ENCODE results near the gene ISG15.
"Not testable (repeated sequence)": the region's sequence is repeated elsewhere in the genome, so short reads cannot be mapped to it uniquely, and the experiment has no call there.

The ISG15 gene

DNA sequence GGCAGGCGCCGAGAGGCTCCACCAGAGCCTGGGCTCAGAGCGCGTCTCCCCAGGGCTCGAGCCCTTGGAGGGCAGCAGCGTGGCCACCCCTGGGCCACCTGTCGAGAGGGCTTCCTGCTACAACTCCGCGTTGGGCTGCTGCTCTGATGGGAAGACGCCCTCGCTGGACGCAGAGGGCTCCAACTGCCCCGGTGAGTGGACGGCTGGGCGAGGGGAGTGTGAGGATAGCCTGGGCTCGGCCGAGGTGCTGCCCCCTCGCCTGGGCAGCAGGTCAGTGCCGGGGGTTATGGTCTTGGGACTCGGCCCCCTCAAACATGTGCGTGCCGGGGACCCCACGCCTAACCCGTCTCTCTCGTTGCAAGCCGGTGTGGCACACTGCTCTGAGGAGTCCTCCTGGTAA lies 33.5 kb downstream of the ISG15 start:
- DNase-seq = no peak

DNA sequence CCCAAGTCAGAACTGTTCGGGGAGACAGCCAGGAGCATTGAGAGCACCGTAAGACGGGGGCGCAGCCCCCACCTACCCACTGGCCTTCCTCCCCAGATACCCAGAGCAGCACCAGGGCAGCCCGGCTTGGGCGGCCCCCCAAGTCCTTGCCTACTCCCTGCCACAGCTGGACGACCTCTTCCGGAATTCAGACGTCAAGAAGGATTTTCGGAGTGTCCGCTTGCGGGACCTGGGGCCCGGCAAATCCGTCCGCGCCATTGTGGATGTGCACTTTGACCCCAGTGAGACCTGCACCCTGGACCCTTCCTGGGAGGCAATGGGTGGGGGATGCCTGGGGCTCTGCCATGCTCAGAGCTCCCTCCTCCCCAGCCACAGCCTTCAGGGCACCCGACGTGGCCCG lies 34.1 kb downstream of the ISG15 start:
- no peak for DNase-seq

DNA sequence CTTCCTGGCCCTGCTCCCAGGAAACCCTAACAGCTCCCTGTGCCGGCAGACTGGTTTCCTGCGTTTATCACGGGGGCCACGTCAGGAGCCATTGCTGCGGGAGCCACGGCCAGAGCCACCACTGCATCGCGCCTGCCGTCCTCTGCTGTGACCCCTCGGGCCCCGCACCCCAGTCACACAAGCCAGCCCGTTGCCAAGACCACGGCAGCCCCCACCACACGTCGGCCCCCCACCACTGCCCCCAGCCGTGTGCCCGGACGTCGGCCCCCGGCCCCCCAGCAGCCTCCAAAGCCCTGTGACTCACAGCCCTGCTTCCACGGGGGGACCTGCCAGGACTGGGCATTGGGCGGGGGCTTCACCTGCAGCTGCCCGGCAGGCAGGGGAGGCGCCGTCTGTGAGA lies 34.7 kb downstream of the ISG15 start:
- DNase-seq = no peak

DNA sequence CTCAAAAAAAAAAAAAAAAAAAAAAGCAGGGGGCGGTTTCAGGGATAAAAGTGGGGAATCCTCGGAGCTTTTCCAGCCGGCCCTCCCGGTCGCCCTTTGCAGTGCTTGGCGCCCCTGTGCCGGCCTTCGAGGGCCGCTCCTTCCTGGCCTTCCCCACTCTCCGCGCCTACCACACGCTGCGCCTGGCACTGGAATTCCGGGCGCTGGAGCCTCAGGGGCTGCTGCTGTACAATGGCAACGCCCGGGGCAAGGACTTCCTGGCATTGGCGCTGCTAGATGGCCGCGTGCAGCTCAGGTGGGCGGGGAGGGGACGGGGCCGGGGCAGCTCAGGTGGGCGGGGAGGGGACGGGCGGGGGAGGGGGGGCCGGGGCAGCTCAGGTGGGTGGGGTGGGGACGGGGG lies 35.5 kb downstream of the ISG15 start:
- DNase-seq = no peak

DNA sequence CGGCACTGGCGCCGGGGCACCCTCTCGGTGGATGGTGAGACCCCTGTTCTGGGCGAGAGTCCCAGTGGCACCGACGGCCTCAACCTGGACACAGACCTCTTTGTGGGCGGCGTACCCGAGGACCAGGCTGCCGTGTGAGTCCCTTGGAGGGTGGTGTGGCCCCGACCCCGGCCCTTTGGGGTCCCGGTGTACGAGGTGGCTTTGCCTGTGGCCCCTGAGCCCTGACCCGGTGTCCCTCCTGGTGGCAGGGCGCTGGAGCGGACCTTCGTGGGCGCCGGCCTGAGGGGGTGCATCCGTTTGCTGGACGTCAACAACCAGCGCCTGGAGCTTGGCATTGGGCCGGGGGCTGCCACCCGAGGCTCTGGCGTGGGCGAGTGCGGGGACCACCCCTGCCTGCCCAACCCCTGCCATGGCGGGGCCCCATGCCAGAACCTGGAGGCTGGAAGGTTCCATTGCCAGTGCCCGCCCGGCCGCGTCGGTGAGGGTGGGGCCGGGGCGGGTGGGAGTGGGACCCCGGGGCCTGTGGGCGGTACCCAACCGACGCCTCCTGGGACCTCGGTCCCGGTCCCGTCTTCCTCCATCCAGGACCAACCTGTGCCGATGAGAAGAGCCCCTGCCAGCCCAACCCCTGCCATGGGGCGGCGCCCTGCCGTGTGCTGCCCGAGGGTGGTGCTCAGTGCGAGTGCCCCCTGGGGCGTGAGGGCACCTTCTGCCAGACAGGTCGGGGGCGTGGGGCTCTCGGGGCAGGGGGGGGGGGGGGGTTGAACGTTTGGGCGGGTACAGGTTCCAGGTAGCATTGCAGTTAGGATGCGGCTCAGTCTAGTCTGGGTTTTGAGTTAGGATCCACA lies 36.2 kb downstream of the ISG15 start:
- no peak for DNase-seq

DNA sequence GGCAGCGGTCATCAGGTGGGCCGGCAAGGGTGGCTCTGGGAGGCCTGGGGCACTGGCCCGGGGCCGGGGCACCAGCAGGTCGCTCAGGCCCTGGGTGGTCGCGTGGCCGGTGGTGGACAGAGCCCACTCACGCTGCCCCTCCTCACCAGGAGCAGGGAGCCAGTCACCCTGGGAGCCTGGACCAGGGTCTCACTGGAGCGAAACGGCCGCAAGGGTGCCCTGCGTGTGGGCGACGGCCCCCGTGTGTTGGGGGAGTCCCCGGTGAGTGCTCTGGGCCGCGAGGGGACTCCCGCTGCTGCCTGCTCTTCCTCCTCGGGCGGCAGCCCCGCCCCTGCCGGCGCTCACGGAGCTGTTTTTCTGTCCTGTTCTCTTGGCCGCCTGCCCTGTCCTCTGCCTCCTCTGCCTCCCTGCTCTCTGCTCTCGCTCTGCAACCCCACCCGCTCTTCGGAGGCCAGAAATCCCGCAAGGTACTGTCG lies 37.3 kb downstream of the ISG15 start:
- no peak for DNase-seq

DNA sequence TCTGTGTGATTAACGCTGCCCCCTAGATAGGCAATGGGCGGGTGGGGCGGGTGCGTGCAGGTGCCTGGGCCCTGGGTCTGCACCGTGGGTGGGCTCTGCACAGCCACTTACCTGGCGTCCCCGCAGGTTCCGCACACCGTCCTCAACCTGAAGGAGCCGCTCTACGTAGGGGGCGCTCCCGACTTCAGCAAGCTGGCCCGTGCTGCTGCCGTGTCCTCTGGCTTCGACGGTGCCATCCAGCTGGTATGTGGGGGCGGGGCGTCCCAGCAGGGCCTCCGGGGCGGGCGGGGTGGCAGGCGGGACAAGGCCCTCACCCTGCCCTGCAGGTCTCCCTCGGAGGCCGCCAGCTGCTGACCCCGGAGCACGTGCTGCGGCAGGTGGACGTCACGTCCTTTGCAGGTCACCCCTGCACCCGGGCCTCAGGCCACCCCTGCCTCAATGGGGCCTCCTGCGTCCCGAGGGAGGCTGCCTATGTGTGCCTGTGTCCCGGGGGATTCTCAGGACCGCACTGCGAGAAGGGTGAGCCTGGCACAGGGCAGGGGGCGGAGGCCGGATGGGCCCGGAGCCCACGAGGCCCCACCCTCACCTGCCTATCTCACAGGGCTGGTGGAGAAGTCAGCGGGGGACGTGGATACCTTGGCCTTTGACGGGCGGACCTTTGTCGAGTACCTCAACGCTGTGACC lies 38.0 kb downstream of the ISG15 start:
- no peak for DNase-seq

DNA sequence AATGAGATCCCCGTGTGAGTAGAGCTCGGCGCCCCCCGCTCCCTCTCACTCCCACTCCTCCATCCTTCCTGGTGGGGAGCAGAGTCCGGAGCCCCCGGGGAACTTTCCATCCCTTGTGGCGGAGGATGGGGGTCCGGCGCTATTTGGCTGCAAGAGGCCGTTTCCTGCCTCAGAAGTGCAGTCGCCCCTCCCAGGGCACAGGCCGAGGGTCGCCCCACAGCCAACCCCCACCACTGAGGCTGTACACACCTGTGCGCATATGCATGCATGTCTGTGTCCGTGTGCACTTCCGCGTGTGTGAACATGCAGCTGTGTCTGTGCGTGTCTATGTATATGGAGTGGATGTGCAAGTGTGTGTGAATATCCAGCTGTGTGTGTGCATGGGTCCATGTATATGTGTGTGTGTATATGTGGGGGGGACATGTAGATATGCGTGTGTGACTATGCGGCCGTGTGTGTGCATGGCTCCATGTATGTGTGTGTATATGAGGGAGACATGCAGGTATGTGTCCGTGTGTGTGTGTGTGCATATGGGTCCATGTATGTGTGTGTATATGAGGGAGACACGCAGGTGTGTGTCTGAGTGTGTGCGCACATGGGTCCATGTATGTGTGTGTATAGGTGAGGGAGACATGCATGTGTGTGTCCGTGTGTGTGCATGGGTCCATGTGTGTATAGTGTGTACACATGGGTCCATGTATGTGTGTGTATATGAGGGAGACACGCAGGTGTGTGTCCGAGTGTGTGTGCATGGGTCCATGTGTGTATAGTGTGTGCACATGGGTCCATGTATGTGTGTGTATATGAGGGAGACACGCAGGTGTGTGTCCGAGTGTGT lies 38.9 kb downstream of the ISG15 start:
- no peak for DNase-seq

DNA sequence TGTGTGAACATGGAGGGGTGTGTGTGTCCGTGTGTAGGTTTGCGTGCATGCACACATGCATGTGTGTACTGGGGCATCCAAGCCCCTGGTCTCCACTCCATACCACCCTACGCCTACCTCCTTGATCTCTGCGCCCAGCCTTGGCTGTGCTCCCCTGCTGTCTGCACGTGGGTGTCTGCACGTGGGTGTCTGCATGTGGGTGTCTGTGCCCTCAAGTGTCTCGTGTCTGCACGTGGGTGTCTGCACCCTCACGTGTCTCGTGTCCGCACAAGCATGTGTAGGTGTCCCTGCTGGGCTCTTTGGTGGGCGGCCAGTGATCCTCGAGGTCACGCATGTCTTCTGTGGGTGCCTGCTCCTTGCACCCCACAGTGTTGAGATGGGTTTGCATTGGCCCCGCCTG lies 39.7 kb downstream of the ISG15 start:
- DNase-seq = no peak

DNA sequence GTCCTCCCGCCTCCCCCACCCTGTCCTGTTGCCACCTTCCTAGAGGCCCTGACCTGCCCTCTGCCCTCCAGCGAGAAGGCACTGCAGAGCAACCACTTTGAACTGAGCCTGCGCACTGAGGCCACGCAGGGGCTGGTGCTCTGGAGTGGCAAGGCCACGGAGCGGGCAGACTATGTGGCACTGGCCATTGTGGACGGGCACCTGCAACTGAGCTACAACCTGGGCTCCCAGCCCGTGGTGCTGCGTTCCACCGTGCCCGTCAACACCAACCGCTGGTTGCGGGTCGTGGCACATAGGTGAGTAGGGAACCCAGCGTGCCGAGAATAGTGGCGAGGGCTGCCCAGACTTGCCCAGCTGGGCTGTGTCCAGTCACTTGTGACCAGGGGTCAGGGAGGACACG lies 40.4 kb downstream of the ISG15 start:
- no peak for DNase-seq

DNA sequence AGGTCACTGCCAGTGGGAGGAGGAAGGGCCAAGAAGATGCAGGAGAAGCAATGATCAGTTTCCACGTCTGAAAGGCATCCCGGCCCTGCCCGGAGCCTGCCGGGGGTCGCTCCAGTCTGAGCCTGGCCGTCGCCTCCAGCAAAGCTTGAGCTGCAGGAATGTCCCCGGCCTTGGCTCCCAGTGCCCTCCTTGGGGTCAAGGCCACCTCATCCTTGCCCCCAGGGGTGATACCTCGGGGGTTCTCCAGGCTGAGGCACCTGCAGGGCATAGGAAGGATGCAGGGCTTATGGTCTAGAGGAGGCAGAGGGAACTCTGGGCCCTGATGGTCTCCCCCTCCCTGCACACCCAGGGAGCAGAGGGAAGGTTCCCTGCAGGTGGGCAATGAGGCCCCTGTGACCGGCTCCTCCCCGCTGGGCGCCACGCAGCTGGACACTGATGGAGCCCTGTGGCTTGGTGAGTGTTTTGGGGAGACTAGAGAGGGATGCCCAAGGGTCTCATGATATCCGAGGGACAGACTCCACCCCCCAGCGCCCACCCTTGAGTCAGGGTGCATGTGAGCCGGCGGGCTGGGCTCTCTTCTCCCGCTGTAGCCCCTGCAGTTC lies 40.9 kb downstream of the ISG15 start:
- no peak for DNase-seq

DNA sequence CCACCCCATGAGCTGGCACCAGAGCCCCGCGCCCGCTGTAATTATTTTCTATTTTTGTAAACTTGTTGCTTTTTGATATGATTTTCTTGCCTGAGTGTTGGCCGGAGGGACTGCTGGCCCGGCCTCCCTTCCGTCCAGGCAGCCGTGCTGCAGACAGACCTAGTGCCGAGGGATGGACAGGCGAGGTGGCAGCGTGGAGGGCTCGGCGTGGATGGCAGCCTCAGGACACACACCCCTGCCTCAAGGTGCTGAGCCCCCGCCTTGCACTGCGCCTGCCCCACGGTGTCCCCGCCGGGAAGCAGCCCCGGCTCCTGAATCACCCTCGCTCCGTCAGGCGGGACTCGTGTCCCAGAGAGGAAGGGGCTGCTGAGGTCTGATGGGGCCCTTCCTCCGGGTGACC lies 41.7 kb downstream of the ISG15 start:
- no peak for DNase-seq

DNA sequence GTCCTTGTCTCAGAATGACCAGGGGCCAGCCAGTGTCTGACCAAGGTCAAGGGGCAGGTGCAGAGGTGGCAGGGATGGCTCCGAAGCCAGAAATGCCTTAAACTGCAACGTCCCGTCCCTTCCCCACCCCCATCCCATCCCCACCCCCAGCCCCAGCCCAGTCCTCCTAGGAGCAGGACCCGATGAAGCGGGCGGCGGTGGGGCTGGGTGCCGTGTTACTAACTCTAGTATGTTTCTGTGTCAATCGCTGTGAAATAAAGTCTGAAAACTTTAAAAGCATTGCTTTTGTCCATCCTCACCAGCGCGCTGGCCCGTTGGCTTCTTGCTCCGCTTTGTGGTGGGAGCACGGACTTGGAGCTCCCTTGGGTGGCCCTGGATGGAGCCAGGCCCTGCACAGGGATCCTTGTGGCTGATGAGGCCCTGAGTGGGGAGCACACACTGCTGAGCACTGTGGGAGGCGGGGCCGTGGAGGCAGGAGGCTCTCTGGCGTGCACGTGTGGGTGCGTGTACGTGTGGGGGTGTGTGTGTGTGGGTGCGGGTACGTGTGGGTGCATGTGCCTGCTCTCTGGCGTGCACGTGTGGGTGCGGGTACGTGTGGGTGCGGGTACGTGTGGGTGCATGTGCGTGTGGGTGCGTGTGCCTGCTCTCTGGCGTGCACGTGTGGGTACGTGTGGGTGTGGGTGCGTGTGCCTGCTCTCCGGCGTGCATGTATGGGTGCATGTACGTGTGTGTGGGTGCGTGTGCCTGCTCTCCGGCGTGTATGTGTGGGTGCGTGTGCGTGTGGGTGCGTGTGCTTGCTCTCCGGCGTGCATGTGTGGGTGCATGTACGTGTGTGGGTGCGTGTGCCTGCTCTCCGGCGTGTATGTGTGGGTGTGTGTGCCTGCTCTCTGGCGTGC lies 42.8 kb downstream of the ISG15 start:
- DNase-seq = no peak

DNA sequence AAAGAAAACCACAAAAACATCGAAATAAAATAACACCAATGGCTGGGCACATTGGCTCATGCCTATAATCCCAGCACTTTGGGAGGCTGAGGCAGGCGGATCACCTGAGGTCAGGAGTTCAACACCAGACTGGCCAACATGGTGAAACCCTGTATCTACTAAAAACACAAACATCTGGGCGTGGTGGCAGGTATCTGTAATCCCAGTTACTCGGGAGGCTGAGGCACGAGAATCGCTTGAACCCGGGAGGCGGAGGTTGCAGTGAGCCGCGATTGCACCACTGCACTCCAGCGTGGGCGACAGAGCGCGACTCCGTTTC lies 44.4 kb downstream of the ISG15 start:
- DNase-seq = not testable (repeated sequence)

DNA sequence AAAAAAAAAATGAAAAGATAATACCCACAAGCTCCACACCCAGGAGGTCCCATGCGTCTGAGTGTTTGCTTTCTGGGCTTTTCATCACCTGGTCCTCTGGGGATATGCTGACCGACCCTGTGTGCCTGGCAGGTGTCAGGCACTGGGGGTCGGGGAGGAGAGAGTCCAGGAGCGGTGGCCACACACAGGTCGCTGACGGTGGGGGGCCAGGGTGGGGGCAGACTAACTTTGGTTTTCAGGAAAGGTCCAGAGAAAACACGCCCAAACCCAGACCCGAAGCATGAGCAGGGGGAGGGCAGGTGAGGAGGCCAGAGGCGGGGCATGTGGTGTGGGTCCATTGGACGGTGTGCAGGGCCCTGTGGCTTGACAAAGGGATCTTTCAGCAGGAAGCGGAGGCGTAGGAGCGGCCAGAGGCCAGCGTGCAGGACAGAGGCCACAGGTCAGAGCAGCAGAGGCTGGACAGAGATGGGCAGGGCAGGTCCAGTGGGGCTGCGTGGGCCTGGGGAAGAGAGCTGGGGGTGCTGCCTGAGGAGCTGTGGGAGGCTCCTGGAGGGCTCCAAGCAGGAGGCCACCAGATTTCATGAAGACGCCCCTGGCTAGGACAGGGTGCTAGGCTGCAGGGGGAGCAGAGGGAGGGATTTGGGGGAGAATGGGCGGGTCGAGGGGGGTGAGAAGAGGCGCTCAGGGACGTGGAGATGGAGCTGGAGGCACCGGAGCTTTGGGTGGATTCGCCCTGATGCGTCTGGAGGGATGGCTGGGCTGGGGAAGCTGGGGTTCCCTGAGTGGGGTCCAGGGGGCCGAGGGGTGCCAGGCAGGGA lies 45.0 kb downstream of the ISG15 start:
- no peak for DNase-seq

DNA sequence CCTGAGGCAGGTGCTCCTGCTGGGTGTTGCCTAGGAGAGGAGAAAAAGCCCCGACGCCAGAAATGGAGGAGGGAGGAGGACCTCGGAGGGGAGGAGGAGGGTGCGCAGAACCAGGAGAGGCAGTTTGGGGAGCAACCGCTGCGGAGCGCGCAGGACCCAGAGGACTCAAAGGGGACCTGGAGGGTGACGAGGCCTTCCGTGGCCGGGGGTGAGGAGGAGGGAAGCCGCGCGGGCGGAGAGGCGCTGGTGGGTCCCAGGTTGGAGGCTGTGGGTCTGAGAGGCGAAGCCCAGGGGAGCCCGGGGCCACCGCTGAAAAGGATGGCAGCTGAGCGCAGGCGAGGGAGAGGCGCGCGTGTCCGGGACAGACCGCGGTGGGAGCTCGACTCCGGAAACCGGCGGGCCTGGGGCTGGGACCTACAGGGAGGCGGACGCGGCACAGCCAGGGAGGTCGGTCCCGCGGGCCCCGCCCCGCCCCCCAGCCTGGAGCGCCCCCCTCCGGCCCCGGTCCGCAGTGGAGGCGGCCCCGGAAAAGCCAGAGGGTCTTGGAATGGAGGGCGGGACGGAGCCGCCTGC lies 45.7 kb downstream of the ISG15 start:
- DNase-seq = no peak

DNA sequence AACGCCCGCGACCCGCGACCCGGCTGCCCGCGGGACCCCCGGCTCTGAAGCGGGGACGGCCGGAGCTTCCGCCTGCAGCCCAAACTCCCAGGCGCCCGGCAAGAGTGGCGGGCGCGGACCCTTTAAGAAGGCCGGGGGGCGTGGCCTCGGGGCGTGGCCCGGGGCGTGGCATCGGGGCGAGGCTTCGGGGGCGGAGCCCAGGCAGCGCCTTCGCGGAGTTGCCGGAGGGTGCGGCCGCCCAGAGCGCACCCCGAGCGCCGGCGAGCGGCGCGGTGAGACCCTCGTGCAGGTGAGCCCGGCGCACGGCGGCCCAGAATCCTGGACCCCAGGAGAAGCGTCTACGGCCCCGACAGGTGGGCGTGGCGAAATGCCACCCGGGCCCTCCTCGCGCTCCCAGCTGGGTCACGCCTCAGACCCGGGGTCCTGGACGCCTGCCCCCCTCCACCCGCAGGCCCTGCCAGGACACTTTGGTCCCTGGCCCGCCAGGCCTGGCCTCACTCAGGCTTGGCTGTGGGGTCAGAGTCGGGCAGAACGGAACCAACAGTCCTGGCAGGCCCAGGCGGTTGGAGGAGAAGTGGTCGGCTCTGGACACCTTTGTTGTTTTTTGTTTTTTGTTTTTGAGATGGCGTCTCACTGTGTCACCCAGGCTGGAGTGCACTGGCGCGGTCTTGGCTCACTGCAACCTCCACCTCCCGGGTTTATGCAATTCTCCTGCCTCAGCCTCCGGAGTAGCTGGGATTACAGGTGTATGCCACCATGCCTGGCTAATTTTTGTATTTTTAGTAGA lies 46.4 kb downstream of the ISG15 start:
- DNase-seq = peak; percentile 76

DNA sequence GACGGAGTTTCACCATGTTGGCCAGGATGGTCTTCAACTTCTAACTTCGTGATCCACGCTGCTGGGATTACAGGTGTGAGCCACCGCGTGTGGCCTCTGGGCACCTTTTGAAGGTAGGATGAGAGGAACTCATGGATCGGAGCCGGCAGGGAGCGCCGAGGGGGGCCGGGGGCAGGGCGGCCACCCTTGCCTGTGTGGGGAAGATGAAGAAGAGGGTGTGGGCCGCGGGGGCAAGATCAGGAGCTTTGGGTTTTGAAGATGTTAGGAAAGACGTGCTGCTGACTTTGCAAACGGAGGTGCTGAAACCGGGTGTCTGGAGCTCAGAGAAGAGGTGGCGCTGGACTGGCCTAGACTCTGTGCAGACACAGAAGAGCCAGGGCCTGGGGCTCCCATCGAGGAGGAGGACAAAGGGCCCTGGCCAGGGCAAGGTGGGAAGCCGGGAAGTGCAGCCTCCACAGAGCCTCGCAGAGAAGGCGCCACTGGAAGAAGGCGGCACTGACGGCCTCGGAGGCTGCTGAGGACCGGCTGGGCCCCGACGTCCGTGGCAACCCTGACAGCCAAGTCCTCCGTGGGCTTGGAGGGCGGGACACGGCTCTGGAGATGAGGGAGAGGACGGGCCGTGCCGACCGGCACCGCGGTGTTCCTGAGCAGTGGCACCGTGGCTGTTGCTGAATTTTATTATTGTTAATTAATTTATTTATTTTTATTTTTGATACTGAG lies 47.1 kb downstream of the ISG15 start:
- no peak for DNase-seq

DNA sequence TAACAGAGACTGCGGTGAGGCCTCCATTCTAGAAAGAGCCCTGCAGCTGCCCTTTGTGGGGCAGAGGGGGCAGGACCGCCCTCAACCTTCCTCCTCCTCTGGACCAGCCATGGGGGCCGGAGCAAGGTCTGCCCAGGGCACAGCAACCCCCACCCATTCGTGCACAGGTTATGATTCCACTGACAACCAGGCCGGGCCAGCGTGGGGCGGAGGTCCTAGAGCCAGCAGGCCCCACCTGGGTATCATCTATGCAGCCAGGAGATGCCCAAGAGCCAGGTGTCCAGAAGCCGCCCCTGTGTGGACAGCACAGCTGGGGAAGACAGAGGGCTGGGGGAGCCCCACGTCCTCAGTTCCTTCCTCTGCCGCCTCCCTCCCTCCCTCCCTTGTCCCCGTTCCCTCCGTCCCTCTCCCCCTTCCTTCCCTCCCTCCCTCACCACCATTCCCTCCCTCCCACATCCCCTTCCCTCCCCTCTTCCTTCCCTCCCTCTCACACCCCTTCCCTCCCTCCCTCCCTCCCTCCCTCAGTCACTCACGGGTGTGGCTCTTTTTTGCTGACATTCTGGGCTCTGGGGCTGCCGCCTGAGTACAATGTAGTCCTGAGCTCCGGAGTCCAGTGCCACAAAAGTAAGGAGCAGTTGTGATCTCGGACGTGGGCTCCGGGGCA lies 48.5 kb downstream of the ISG15 start:
- DNase-seq = no peak

All from right forelimb (tissue), 1 donor.